Ascending aorta (tissue), 2 donors: Measurements from ENCODE around the gene DAGLA. TPM values are rescaled to one million over a fixed set of nuclear protein-coding genes. Genes with fewer than 3 reads are reported as not detected.

ENCODE experiments used
- DNase-seq, 2 donors: peaks; one replicate each; pipeline ENCODE4 v3.0.0-alpha.2; 2019; ENCODE audit warnings: low spot score in 2 of 2
- H3K27ac ChIP-seq, 2 donors: fragments of 200-600 bp; sonication (generic); one replicate each; pipeline ENCODE4 v1.5.1; 2016 to 2017; ENCODE audit warnings: mild to moderate bottlenecking in 1 of 2
- H3K27me3 ChIP-seq: fragments of 200-600 bp; sonication (generic); one replicate; pipeline ENCODE4 v1.5.1; 2017
- H3K36me3 ChIP-seq, 2 donors: fragments of 200-600 bp; sonication (generic); one replicate each; pipeline ENCODE4 v1.5.1; 2016
- H3K4me1 ChIP-seq, 2 donors: fragments of 200-600 bp; sonication (generic); one replicate each; pipeline ENCODE4 v1.5.1; 2016 to 2017; ENCODE audit warnings: mild to moderate bottlenecking in 1 of 2
- H3K4me3 ChIP-seq, 2 donors: fragments of 200-600 bp; sonication (generic); one replicate each; pipeline ENCODE4 v1.5.1; 2016 to 2017; ENCODE audit warnings: mild to moderate bottlenecking in 1 of 2
- H3K9me3 ChIP-seq, 2 donors: fragments of 200-600 bp; sonication (generic); one replicate each; pipeline ENCODE4 v1.5.1; 2016
- intact Hi-C: fragments of 100-400 bp; cut with DNase I; formaldehyde crosslinking; loops from one replicate; pipeline ENCODE4 v1.15.1; 2023
- total RNA-seq: library from RNA; depleted of rRNA; stranded (reverse); fragments of >200 nt; gene quantifications from one replicate; pipeline ENCODE4 v1.1.0, GENCODE V29; 2016
- TF ChIP-seq, protein P1 (sequence below), 3 experiments: fragments of 200-600 bp in 2 of 3; fragments of 450-650 bp in 1 of 3; sonication (generic) in 2 of 3; IDR thresholded peaks; one replicate each; pipeline ENCODE4 v1.5.1; 2016 to 2019; ENCODE audit warnings: antibody characterized with exemption in 3 of 3, mild to moderate bottlenecking in 1 of 3, moderate library complexity in 1 of 3

Gene DAGLA
- total RNA-seq, 1 donor from 2014 or later: 5.3 TPM

- Histone ChIP-seq H3K9me3 (no peaks in the 10 kb centered on the region), H3K27me3 (no peaks in the 10 kb centered on the region), H3K27ac (no peak overlapping the region), H3K36me3 (no peaks in the 10 kb centered on the region), H3K4me1 (no peaks in the 10 kb centered on the region), H3K4me3 (no peak overlapping the region)
- DNase-seq: no peak
- TF ChIP-seq, protein P1, sequence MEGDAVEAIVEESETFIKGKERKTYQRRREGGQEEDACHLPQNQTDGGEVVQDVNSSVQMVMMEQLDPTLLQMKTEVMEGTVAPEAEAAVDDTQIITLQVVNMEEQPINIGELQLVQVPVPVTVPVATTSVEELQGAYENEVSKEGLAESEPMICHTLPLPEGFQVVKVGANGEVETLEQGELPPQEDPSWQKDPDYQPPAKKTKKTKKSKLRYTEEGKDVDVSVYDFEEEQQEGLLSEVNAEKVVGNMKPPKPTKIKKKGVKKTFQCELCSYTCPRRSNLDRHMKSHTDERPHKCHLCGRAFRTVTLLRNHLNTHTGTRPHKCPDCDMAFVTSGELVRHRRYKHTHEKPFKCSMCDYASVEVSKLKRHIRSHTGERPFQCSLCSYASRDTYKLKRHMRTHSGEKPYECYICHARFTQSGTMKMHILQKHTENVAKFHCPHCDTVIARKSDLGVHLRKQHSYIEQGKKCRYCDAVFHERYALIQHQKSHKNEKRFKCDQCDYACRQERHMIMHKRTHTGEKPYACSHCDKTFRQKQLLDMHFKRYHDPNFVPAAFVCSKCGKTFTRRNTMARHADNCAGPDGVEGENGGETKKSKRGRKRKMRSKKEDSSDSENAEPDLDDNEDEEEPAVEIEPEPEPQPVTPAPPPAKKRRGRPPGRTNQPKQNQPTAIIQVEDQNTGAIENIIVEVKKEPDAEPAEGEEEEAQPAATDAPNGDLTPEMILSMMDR (IDR thresholded peaks at IDR 0.05): no peak
- intact Hi-C loops: no loop called here
Measured at GRCh38 chr11:61701242-61701886, 21.2 kb downstream of the DAGLA start.

DNA sequence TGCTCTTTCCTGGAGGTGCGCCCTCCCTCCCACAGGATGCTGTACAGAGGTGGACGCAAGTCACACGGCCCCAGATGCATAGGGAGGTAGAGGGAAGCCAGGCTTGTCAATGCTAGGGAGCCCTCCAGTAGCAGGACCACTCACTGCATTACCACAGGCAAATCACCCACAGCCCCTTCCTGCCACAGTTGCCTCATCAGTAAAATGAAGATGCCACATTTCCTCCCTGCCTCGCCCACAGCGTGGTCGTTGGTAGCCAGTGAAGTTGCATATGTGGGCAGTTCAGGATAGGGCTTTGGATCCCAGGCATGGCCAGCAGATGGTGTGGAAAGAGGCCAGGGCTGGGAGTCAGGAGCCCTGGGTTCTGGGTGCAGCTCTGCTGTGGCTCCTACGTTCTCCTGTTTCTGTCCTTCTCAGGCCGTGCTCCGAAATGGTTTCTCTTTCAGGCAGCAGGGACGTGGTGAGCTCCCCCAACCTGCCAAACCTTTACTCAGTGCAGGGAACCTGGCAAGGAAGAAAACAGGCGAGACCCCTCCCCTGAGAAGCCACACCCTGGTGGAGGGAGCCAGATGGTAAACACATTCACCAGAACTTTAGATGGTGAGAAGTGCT lies 22.6 kb downstream of the DAGLA start:
- Histone ChIP-seq H3K9me3 (no peaks in the 10 kb centered on the region), H3K36me3 (no peaks in the 10 kb centered on the region), H3K4me3 (no peak overlapping the region), H3K27me3 (no peaks in the 10 kb centered on the region), H3K4me1 (no peaks in the 10 kb centered on the region), H3K27ac (no peak overlapping the region)
- intact Hi-C loops: no loop called here
- TF ChIP-seq, protein P1 (IDR thresholded peaks at IDR 0.05): no peak
- DNase-seq: no peak

DNA sequence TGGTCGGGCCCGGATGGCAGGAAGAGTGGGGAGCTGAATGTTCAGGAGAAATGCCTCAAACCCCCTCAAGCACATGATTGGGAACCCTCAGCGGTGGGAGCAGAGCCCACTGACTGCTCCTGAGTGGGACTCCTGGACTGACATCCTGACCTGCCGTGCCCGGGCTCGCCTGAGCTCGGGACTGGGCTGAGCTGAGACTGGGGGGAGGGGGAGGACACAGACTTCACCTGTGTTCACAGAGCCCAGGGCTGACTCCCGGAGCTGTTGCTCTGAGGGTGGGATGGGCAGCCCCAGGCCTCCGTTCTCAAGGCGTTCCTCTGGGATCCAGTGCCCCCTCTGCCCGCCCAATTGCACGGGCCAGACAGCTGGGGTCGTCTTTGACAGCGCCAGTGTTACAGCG lies 24.6 kb downstream of the DAGLA start:
- Histone ChIP-seq H3K36me3 (no peaks in the 10 kb centered on the region), H3K4me1 (no peaks in the 10 kb centered on the region), H3K9me3 (no peaks in the 10 kb centered on the region), H3K27me3 (no peaks in the 10 kb centered on the region), H3K27ac (no peak overlapping the region), H3K4me3 (no peak overlapping the region)
- TF ChIP-seq, protein P1 (IDR thresholded peaks at IDR 0.05): no peak
- intact Hi-C loops: no loop called here
- DNase-seq: no peak

DNA sequence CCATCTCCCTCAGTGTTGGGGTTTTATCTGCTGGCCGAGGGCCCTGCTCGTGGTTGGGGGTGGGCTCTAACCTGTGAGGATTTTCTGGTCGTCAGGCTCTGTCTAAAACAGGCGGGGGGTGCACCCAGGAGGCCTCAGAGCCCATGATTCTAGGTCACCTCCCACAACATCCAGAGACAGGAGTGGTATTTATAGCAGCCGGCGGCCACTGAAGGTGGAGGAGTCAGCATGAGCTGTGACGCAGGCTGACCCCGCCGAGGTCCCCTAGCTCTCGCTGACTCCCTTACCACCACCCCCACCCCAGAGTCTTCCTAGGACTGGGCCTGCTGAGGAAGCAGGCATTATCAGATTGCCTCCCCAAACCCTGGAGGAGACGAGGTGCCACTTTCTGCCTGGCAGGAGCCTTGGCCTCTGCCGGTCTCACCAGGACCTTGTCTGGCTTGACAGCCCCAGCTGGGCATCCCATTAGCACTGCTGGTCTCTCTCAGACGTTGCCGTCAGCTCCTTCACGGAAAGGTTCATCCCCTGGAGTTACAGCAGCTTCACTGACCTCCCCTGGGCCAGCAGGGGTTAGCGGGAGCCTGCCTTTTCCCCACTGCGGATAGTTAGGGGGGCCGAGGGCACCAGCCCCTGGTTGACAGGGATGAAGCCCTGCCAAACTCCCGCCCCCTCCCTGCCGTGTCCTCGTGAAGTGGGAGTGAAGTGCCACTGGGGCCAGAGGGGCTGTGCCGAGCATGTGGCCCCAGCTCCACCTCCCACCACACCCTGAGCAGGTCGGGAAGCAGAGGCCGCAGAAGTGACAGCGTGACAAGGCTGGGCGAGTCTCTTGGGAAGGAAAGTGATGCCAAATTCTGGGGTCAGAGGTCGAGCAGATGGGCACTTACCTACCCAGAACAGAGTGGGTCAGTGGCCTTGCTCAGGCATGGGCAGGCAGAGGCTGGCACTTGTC lies 26.5 kb downstream of the DAGLA start:
- no peaks in the 10 kb centered on the region for H3K9me3 ChIP-seq
- intact Hi-C loops: no loop called here

GRCh38 chr11:61707574-61707973 lies 27.4 kb downstream of the DAGLA start:
- H3K4me3 ChIP-seq: no peak overlapping the region
- no peak for DNase-seq
- H3K36me3 ChIP-seq: no peaks in the 10 kb centered on the region
- H3K27ac ChIP-seq: no peak overlapping the region
- no peaks in the 10 kb centered on the region for H3K4me1 ChIP-seq
- no peaks in the 10 kb centered on the region for H3K27me3 ChIP-seq
- H3K9me3 ChIP-seq: no peaks in the 10 kb centered on the region
- TF ChIP-seq, protein P1 (IDR thresholded peaks at IDR 0.05): no peak
- intact Hi-C loops: no loop called here

More for the DNA sequence above, 26.5 kb downstream of the DAGLA start:
- no peak overlapping the region for H3K4me3 ChIP-seq
- DNase-seq: no peak
- H3K27me3 ChIP-seq: no peaks in the 10 kb centered on the region
- no peaks in the 10 kb centered on the region for H3K4me1 ChIP-seq
- no peak overlapping the region for H3K27ac ChIP-seq
- TF ChIP-seq, protein P1 (IDR thresholded peaks at IDR 0.05): no peak
- no peaks in the 10 kb centered on the region for H3K36me3 ChIP-seq
